Cardiac muscle cell (in vitro differentiated cells and primary cell): ENCODE results near the gene SMC6. TPM values are rescaled to one million over a fixed set of nuclear protein-coding genes. Genes with fewer than 3 reads are reported as not detected.

Experiments
- DNase-seq, 2 donors: peaks; one replicate each; pipeline versions ENCODE4 v3.0.0 to v3.0.0-alpha.2; 2010 to 2017; ENCODE audit warnings: low read depth in 1 of 2, low spot score in 1 of 2
- H3K27ac ChIP-seq: fragments of 200-600 bp; sonication (generic); 2 replicates; pipeline ENCODE4 v1.5.1; 2016
- H3K27me3 ChIP-seq: fragments of 200-600 bp; sonication (generic); 2 replicates; pipeline ENCODE4 v1.6.0; 2016; ENCODE audit warnings: control low read depth
- H3K36me3 ChIP-seq: fragments of 200-600 bp; sonication (generic); 2 replicates; pipeline ENCODE4 v1.5.1; 2016; ENCODE audit warnings: control low read depth
- H3K4me1 ChIP-seq: fragments of 200-600 bp; sonication (generic); 2 replicates; pipeline ENCODE4 v1.8.1; 2017; ENCODE audit warnings: low read depth, mild to moderate bottlenecking, mixed run types
- H3K4me3 ChIP-seq: fragments of 200-600 bp; sonication (generic); 2 replicates; pipeline ENCODE4 v1.5.1; 2016; ENCODE audit warnings: mild to moderate bottlenecking
- H3K9me3 ChIP-seq: fragments of 200-600 bp; sonication (generic); 2 replicates; pipeline ENCODE4 v1.5.1; 2017; ENCODE audit warnings: low read depth, mild to moderate bottlenecking, control low read depth
- CTCF ChIP-seq: IDR thresholded peaks from 2 replicates; pipeline ENCODE4 v1.5.1; 2012; ENCODE audit warnings: low read depth, mild to moderate bottlenecking, low read length
- polyA plus RNA-seq: library from polyadenylated mRNA; unstranded; fragments of >200 nt; fragmentation: Nextera tagmentation; extraction: Ambion mirVana; gene quantifications from 2 replicates; pipeline ENCODE4 v1.2.1, GENCODE V29; 2016
- total RNA-seq: library from RNA; depleted of rRNA; stranded (reverse); fragments of >200 nt; gene quantifications from 2 replicates; pipeline ENCODE4 v1.2.3, GENCODE V29; 2016

SMC6 gene
- total and polyA plus RNA-seq, 2 experiments from 2014 or later: 13.1 to 19.2 TPM

GRCh38 chr2:17733599-17733998, 20.0 kb downstream of the SMC6 start:
- Histone ChIP-seq H3K27ac (no peak overlapping the region), H3K9me3 (no peaks in the 10 kb centered on the region), H3K4me1 (no peaks in the 10 kb centered on the region), H3K4me3 (no peak overlapping the region), H3K36me3 (peaks cover 43% of the 10 kb centered on the region), H3K27me3 (no peaks in the 10 kb centered on the region)
- no peak for TF ChIP-seq CTCF
- no peak for DNase-seq

- DNase-seq: no peak
- no peaks in the 10 kb centered on the region for H3K27me3 ChIP-seq
- no peaks in the 10 kb centered on the region for H3K4me1 ChIP-seq
- no peaks in the 10 kb centered on the region for H3K9me3 ChIP-seq
- H3K4me3 ChIP-seq: no peak overlapping the region
- TF ChIP-seq CTCF: no peak
- no peak overlapping the region for H3K27ac ChIP-seq
- peaks cover 37% of the 10 kb centered on the region for H3K36me3 ChIP-seq
Observed at GRCh38 chr2:17729880-17730279, 23.7 kb downstream of the SMC6 start.

GRCh38 chr2:17728210-17728609, 25.4 kb downstream of the SMC6 start:
- no peaks in the 10 kb centered on the region for H3K27me3 ChIP-seq
- H3K36me3 ChIP-seq: peaks cover 47% of the 10 kb centered on the region
- no peak for TF ChIP-seq CTCF
- no peaks in the 10 kb centered on the region for H3K9me3 ChIP-seq
- H3K4me3 ChIP-seq: no peak overlapping the region
- no peak overlapping the region for H3K27ac ChIP-seq
- DNase-seq: no peak
- no peaks in the 10 kb centered on the region for H3K4me1 ChIP-seq

GRCh38 chr2:17719562-17720371, 33.8 kb downstream of the SMC6 start:
- TF ChIP-seq CTCF: peak; percentile 80
- peak; percentile 28 to 31 for DNase-seq
- peak overlapping the region; percentile 32 for H3K27ac ChIP-seq
- no peak overlapping the region for H3K4me3 ChIP-seq
- H3K27me3 ChIP-seq: no peaks in the 10 kb centered on the region
- H3K36me3 ChIP-seq: peaks cover 60% of the 10 kb centered on the region
- no peaks in the 10 kb centered on the region for H3K9me3 ChIP-seq
- peaks cover 17% of the 10 kb centered on the region for H3K4me1 ChIP-seq

- Histone ChIP-seq H3K4me1 (peaks cover 17% of the 10 kb centered on the region), H3K4me3 (no peak overlapping the region), H3K27ac (no peak overlapping the region), H3K36me3 (peaks cover 61% of the 10 kb centered on the region), H3K9me3 (no peaks in the 10 kb centered on the region), H3K27me3 (no peaks in the 10 kb centered on the region)
- TF ChIP-seq CTCF: no peak
- no peak for DNase-seq
Observed at GRCh38 chr2:17718689-17719088, 34.9 kb downstream of the SMC6 start.
